Measurements from ENCODE around the gene SEBOX.

- no peak for TF ChIP-seq REST (IDR thresholded peaks at IDR 0.05; ENCODE audit: insufficient read depth in 1 of 2, low read depth in 2 of 2, low read length in 2 of 2)
- no peak for TF ChIP-seq TAF1 (IDR thresholded peaks at IDR 0.05; ENCODE audit: borderline replicate concordance, insufficient read depth, low read length)
- no peak for TF ChIP-seq POLR2AphosphoS5 (IDR thresholded peaks at IDR 0.05; ENCODE audit: low read depth, low read length)
- TF ChIP-seq SIN3A (IDR thresholded peaks at IDR 0.05; ENCODE audit: borderline replicate concordance, insufficient read depth, low read length), result no peak
- TF ChIP-seq FOXP2 (optimal IDR thresholded peaks at IDR 0.05; ENCODE audit: borderline replicate concordance, extremely low read depth, extremely low read length, insufficient read depth), result no peak
Measured at GRCh38 chr17:28313841-28314240, 51.2 kb downstream of the SEBOX start.

Data from PFSK-1 (cell line).